SK-N-SH (cell line): ENCODE results near the gene ADTRP. TPM values are rescaled to one million over a fixed set of nuclear protein-coding genes. Genes with fewer than 3 reads are reported as not detected.
A peak's percentile ranks its signal among the peaks of the same experiment; 100 is the strongest.

ENCODE experiments used
- CTCF ChIA-PET: fragments of 300-600, 350-600 bp; formaldehyde crosslinking; extraction: SDS; loops from one replicate; lab custom pipeline; 2021; lab: Yijun Ruan, JAX
- POLR2A ChIA-PET: fragments of 350-600 bp; sonication (Branson Sonifier 250); formaldehyde crosslinking; extraction: SDS; loops from one replicate; lab custom pipeline; 2020; ENCODE audit warnings: antibody characterized with exemption, inconsistent platforms; lab: Yijun Ruan, JAX
- DNase-seq: peaks from one replicate; pipeline ENCODE4 v3.0.0; 2012
- H2AFZ ChIP-seq: fragments of 200-600 bp; sonication (generic); 2 replicates; pipeline ENCODE4 v1.8.1; 2016; ENCODE audit warnings: antibody characterized with exemption, mild to moderate bottlenecking, low read depth
- H3F3A ChIP-seq: fragments of 200-600 bp; sonication (generic); replicated peaks from 2 replicates; pipeline ENCODE3; 2016; ENCODE audit warnings: antibody characterized with exemption, mild to moderate bottlenecking; ENCODE audit not compliant: insufficient read depth
- H3K27ac ChIP-seq, 2 experiments: fragments of 200-500 bp in 1 of 2; fragments of 200-600 bp in 1 of 2; sonication (Bioruptor generic) in 1 of 2; sonication (generic), shearing (Covaris generic) in 1 of 2; 2 replicates each; pipeline versions ENCODE4 v1.5.1 to v1.6.1; 2014 to 2016; ENCODE audit warnings: low read depth in 2 of 2, inconsistent platforms in 1 of 2, low read length in 1 of 2, mild to moderate bottlenecking in 1 of 2, mixed read lengths in 1 of 2
- H3K27me3 ChIP-seq: fragments of 200-600 bp; sonication (generic), shearing (Covaris generic); 2 replicates; pipeline ENCODE4 v1.6.1; 2016; ENCODE audit warnings: mixed run types; ENCODE audit not compliant: insufficient read depth
- H3K36me3 ChIP-seq, 2 experiments: fragments of 200-500 bp in 1 of 2; fragments of 200-600 bp in 1 of 2; sonication (Bioruptor generic) in 1 of 2; sonication (generic) in 1 of 2; replicated peaks in 1 of 2; 2 replicates each; pipeline versions ENCODE3 to v1.5.1; 2014 to 2016; ENCODE audit warnings: low read length in 1 of 2, mild to moderate bottlenecking in 1 of 2; ENCODE audit not compliant: insufficient read depth in 2 of 2, control insufficient read depth in 1 of 2
- H3K4me1 ChIP-seq, 2 experiments: fragments of 200-500 bp in 1 of 2; fragments of 200-600 bp in 1 of 2; sonication (Bioruptor generic) in 1 of 2; sonication (generic), shearing (Covaris generic) in 1 of 2; 2 replicates each; pipeline versions ENCODE4 v1.5.1 to v1.6.1; 2014 to 2016; ENCODE audit warnings: low read depth in 1 of 2, low read length in 1 of 2, mixed run types in 1 of 2; ENCODE audit not compliant: insufficient read depth in 2 of 2, control insufficient read depth in 1 of 2
- H3K4me2 ChIP-seq: fragments of 200-600 bp; sonication (generic), shearing (Covaris generic); 2 replicates; pipeline ENCODE4 v1.6.1; 2017; ENCODE audit warnings: mixed run types
- H3K4me3 ChIP-seq, 2 experiments: fragments of 200-500 bp in 1 of 2; fragments of 200-600 bp in 1 of 2; sonication (Bioruptor generic) in 1 of 2; sonication (generic), shearing (Covaris generic) in 1 of 2; 2 replicates each; pipeline versions ENCODE4 v1.5.1 to v1.8.1; 2014 to 2016; ENCODE audit warnings: low read depth in 2 of 2, inconsistent platforms in 1 of 2, low read length in 1 of 2, mild to moderate bottlenecking in 1 of 2, mixed read lengths in 1 of 2, moderate library complexity in 1 of 2
- H3K79me2 ChIP-seq: fragments of 200-600 bp; sonication (generic); 2 replicates; pipeline ENCODE4 v1.8.1; 2017; ENCODE audit warnings: mild to moderate bottlenecking; ENCODE audit not compliant: insufficient read depth
- H3K9ac ChIP-seq: fragments of 200-600 bp; sonication (generic); 2 replicates; pipeline ENCODE4 v1.6.1; 2017; ENCODE audit warnings: mixed run types
- H3K9me2 ChIP-seq: fragments of 200-600 bp; sonication (generic); 2 replicates; pipeline ENCODE4 v1.6.1; 2017; ENCODE audit warnings: mixed run types
- H3K9me3 ChIP-seq: fragments of 200-600 bp; sonication (generic); 2 replicates; pipeline ENCODE4 v1.6.1; 2017; ENCODE audit warnings: mixed run types, mild to moderate bottlenecking, moderate library complexity
- H4K20me1 ChIP-seq: fragments of 200-600 bp; sonication (generic); 2 replicates; pipeline ENCODE4 v1.6.1; 2017; ENCODE audit warnings: mild to moderate bottlenecking, mixed run types; ENCODE audit not compliant: insufficient read depth
- FOSL2 ChIP-seq: IDR thresholded peaks from 2 replicates; pipeline ENCODE4 v1.4.0; 2012; ENCODE audit warnings: low read depth, mild to moderate bottlenecking, moderate library complexity, borderline replicate concordance
- IRF3 ChIP-seq: fragments of 150-350 bp; IDR thresholded peaks from 2 replicates; pipeline ENCODE4 v1.6.1; 2016; ENCODE audit warnings: mild to moderate bottlenecking, low read depth, low read length
- JUND ChIP-seq: IDR thresholded peaks from 2 replicates; pipeline ENCODE4 v1.4.0; 2012
- MEF2A ChIP-seq: IDR thresholded peaks from 2 replicates; pipeline ENCODE4 v1.4.0; 2012; ENCODE audit warnings: low read depth, borderline replicate concordance
- MXI1 ChIP-seq: IDR thresholded peaks from 2 replicates; pipeline ENCODE4 v1.6.1; 2012; ENCODE audit warnings: mild to moderate bottlenecking, low read depth, low read length, improper control_type of control experiment
- NFIC ChIP-seq: IDR thresholded peaks from 2 replicates; pipeline ENCODE4 v1.4.0; 2012; ENCODE audit warnings: borderline replicate concordance
- RCOR1 ChIP-seq: fragments of 150-350 bp; IDR thresholded peaks from 2 replicates; pipeline ENCODE4 v1.6.1; 2017; ENCODE audit warnings: antibody characterized with exemption, low read length
- RFX5 ChIP-seq: IDR thresholded peaks from 2 replicates; pipeline ENCODE4 v1.6.1; 2012; ENCODE audit warnings: mild to moderate bottlenecking, improper control_type of control experiment, low read length
- TCF12 ChIP-seq: IDR thresholded peaks from 2 replicates; pipeline ENCODE4 v1.4.0; 2012
- WGBS: methylation state at CpG from one replicate; pipeline ENCODE4 v1.1.6; 2017; ENCODE audit warnings: low lambda C conversion rate; 5-methylcytosine and 5-hydroxymethylcytosine counted together
- polyA plus RNA-seq, 3 experiments: library from polyadenylated mRNA; depleted of rRNA; stranded (reverse); fragments of >200 nt; gene quantifications; 2 replicates each; pipeline ENCODE4 v1.2.3, GENCODE V29; 2012
- TF ChIP-seq, protein P1 (sequence below): IDR thresholded peaks from 2 replicates; pipeline ENCODE4; 2012

Gene ADTRP
- polyA plus RNA-seq, 1 of the 3 experiments (the other 2 are of a cell fraction) = 0.84 TPM

DNA sequence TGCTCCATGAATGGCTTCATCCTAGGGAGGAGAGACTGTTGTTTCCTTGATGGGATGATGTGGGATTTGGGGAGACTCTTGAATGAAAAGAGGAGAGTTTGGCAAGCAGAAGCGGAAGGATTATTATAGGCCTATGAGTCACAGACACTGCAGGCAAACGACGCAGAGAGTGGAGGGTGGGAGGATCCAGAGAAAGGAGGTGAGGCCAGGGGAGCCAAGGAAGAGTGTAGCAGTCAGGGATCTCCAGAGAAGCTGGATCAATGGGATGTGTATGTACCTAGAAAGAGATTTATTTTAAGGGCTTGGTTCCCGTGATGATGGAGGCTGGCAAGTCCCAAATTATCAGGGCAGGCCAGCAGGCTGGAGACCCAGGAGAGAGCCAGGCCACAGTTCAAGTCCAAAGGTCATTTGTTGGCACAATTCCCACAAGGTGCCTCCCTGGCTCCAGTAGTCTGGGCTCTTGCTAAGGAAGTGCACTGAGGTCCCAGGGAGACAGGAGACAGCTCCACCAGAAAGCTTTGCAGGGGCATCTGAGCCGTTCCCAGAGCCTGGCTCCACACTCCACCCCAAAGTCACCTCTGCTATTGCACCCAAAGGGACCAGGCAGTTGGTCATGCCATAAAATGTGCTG lies 76.0 kb downstream of the ADTRP start:
- no peaks in the 10 kb centered on the region for H4K20me1 ChIP-seq
- no peaks in the 10 kb centered on the region for H3F3A ChIP-seq
- ChIA-PET CTCF (interaction anchor here (1.4 to 2.9 kb wide), 2 partner anchors 310 to 531 kb away, joined by 3 to 19 read pairs; no protein-coding TSS in a partner anchor), POLR2A (no interaction called here)
- peak; percentile 11; the same call in 1 of the 2 replicates for TF ChIP-seq NFIC
- peak; percentile 33; the same call in 1 of the 2 replicates for TF ChIP-seq FOSL2
- TF ChIP-seq, protein P1, sequence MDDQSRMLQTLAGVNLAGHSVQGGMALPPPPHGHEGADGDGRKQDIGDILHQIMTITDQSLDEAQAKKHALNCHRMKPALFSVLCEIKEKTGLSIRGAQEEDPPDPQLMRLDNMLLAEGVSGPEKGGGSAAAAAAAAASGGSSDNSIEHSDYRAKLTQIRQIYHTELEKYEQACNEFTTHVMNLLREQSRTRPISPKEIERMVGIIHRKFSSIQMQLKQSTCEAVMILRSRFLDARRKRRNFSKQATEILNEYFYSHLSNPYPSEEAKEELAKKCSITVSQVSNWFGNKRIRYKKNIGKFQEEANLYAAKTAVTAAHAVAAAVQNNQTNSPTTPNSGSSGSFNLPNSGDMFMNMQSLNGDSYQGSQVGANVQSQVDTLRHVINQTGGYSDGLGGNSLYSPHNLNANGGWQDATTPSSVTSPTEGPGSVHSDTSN = no peak
- no peak overlapping the region for H3K27ac ChIP-seq
- peaks cover 0 to 7% of the 10 kb centered on the region in 2 experiments; a peak in 1 of 4 replicates for H3K4me1 ChIP-seq
- H3K9ac ChIP-seq = no peak overlapping the region
- H3K4me3 ChIP-seq = no peak overlapping the region
- DNase-seq = no peak
- 56% methylated on average over 5 of the region's 5 CpGs for WGBS
- no peaks in the 10 kb centered on the region for H3K36me3 ChIP-seq
- no peaks in the 10 kb centered on the region for H3K79me2 ChIP-seq
- H3K9me2 ChIP-seq = no peaks in the 10 kb centered on the region
- no peaks in the 10 kb centered on the region for H3K27me3 ChIP-seq
- no peaks in the 10 kb centered on the region for H3K9me3 ChIP-seq
- no peak overlapping the region for H2AFZ ChIP-seq
- H3K4me2 ChIP-seq = no peak overlapping the region

GRCh38 chr6:11702089-11702488 lies 76.5 kb downstream of the ADTRP start:
- H3K4me1 ChIP-seq = peaks cover 0 to 7% of the 10 kb centered on the region in 2 experiments; a peak in 1 of 4 replicates
- POLR2A ChIA-PET = no interaction called here
- CTCF ChIA-PET = interaction anchor here (2.9 to 3.6 kb wide), 2 partner anchors 531 to 903 kb away, joined by 15 to 19 read pairs; no protein-coding TSS in a partner anchor
- H3K9me2 ChIP-seq = no peaks in the 10 kb centered on the region
- no peak overlapping the region for H3K4me3 ChIP-seq
- no peaks in the 10 kb centered on the region for H3K27me3 ChIP-seq
- no peak overlapping the region for H2AFZ ChIP-seq
- no peak overlapping the region for H3K9ac ChIP-seq
- no peak for DNase-seq
- TF ChIP-seq JUND (no peak), RCOR1 (no peak), RFX5 (no peak), MXI1 (no peak), IRF3 (no peak), TCF12 (no peak), NFIC (no peak), MEF2A (no peak)
- no peaks in the 10 kb centered on the region for H3K9me3 ChIP-seq
- H3K27ac ChIP-seq = no peak overlapping the region
- H3K4me2 ChIP-seq = no peak overlapping the region
- no peaks in the 10 kb centered on the region for H3K36me3 ChIP-seq
- H3F3A ChIP-seq = no peaks in the 10 kb centered on the region
- H3K79me2 ChIP-seq = no peaks in the 10 kb centered on the region
- H4K20me1 ChIP-seq = no peaks in the 10 kb centered on the region
- 65% methylated on average over 3 of the region's 4 CpGs for WGBS
